ENCODE results near the gene FBLL1. TPM values are rescaled to one million over a fixed set of nuclear protein-coding genes. Genes with fewer than 3 reads are reported as not detected.

Gene FBLL1
- total and polyA plus RNA-seq, 2 of the 8 experiments (the other 6 are each of a cell fraction or from before 2014, with no cell fraction given): 8.3 to 30.9 TPM

GRCh38 chr5:168486136-168486879 lies 42.8 kb upstream of the FBLL1 start, which contains the start of gene RARS1:
Gene RARS1, plus strand, starts transcription at chr5:168486471. Its CDS starts 28 bp downstream, at chr5:168486499.
- Histone ChIP-seq H3K27ac (ENCODE audit: low read depth, low read length) (no peak within 1 kb of the TSS), H3K56ac (replicated peaks; ENCODE audit: insufficient read length, low read depth, low read length) (no peak within 1 kb of the TSS)
- WGBS, 2 experiments (ENCODE audit: extremely low coverage in 1 of 2, insufficient coverage in 1 of 2, insufficient read length in 1 of 2, insufficient replicate concordance in 2 of 2, low coverage in 1 of 2, low lambda C conversion rate in 2 of 2, missing lambda C conversion rate in 1 of 2): 4% methylated on average over 39 of the region's 40 CpGs; no CpG with 5 or more reads in 1 of the 2 experiments
- TF ChIP-seq CBX5 (IDR thresholded peaks at IDR 0.05; ENCODE audit: low read depth, low read length) (no peak), RXRA (IDR thresholded peaks at IDR 0.05; ENCODE audit: insufficient read depth, low read depth, low read length) (no peak), KDM5A (IDR thresholded peaks at IDR 0.05; ENCODE audit: low read length) (peak; percentile 82), EGR1 (IDR thresholded peaks at IDR 0.05; ENCODE audit: borderline replicate concordance, low read depth, low read length) (peak; percentile 79; the same call in 1 of the 2 replicates), POLR2A (IDR thresholded peaks at IDR 0.05; ENCODE audit: control extremely low read depth in 1 of 2, low read depth in 2 of 2, low read length in 2 of 2) (peak in 1 of 2 experiments; percentile 90; a peak in 2 of 3 replicates), CEBPB (IDR thresholded peaks at IDR 0.05; ENCODE audit: low read depth, low read length) (no peak), NANOG (IDR thresholded peaks at IDR 0.05; ENCODE audit: insufficient read depth, low read depth, low read length, poor library complexity, severe bottlenecking) (no peak), KDM1A (IDR thresholded peaks at IDR 0.05; ENCODE audit: borderline replicate concordance, low read length) (peak; percentile 83), SP2 (IDR thresholded peaks at IDR 0.05; ENCODE audit: low read length) (no peak), CREB1 (IDR thresholded peaks at IDR 0.05) (peak; percentile 78), MAX (IDR thresholded peaks at IDR 0.05) (peak; percentile 68; the same call in 1 of the 2 replicates), MAFK (IDR thresholded peaks at IDR 0.05; ENCODE audit: low read depth, low read length) (no peak)

More at GRCh38 chr5:168486136-168486879, 42.8 kb upstream of the FBLL1 start, which contains the start of gene RARS1:
- peak within 1 kb of the TSS; percentile 90 for H4K8ac ChIP-seq (ENCODE audit: extremely low read depth, insufficient read depth, low read length)
- no peak within 1 kb of the TSS for H2AK5ac ChIP-seq (ENCODE audit: low read depth, low read length)
- no peak within 1 kb of the TSS for H2BK12ac ChIP-seq (ENCODE audit: low read depth, low read length)
- H3K27me3 ChIP-seq (replicated peaks in 1 of 4; ENCODE audit: control insufficient read depth in 3 of 4, extremely low read depth in 1 of 4, insufficient read depth in 3 of 4, low read length in 3 of 4): no peaks in the 10 kb centered on the region
- H3K4me2 ChIP-seq (ENCODE audit: insufficient read depth in 1 of 2, low read depth in 2 of 2, low read length in 2 of 2): peak within 1 kb of the TSS; percentile 45 to 72
- peak; percentile 89 to 95 for DNase-seq (ENCODE audit: low read depth in 1 of 2, low spot score in 2 of 2)
- H3K79me1 ChIP-seq (ENCODE audit: low read depth, low read length): 0 out of 2 replicates have a peak, but pooled peaks cover 2% of the 10 kb centered on the region
- peaks cover 0 to 14% of the 10 kb centered on the region in 2 experiments; a peak in 2 of 4 replicates for H3K79me2 ChIP-seq (ENCODE audit: control insufficient read depth in 1 of 2, insufficient read depth in 2 of 2, low read length in 2 of 2)
- H3K9me3 ChIP-seq (ENCODE audit: insufficient read depth in 2 of 2, low read depth in 1 of 2, low read length in 1 of 2): no peaks in the 10 kb centered on the region
- H4K20me1 ChIP-seq (replicated peaks in 1 of 2; ENCODE audit: control insufficient read depth in 1 of 2, insufficient read depth in 2 of 2, low read length in 2 of 2): peaks cover 0 to 1% of the 10 kb centered on the region in 2 experiments
- no peak within 1 kb of the TSS for H4K91ac ChIP-seq (replicated peaks; ENCODE audit: insufficient read length, low read length)
- peaks cover 0 to 4% (median 2%) of the 10 kb centered on the region in 4 experiments; a peak in 3 of 7 replicates for H3K4me1 ChIP-seq (replicated peaks in 1 of 4; ENCODE audit: control insufficient read depth in 3 of 4, insufficient read depth in 4 of 4, low read length in 3 of 4)
- no peak within 1 kb of the TSS for H2BK15ac ChIP-seq (ENCODE audit: low read length)
- H3K18ac ChIP-seq (ENCODE audit: extremely low read depth, low read length): no peak within 1 kb of the TSS
- H3K23ac ChIP-seq (ENCODE audit: insufficient read length): no peak within 1 kb of the TSS
- H3K4ac ChIP-seq (replicated peaks; ENCODE audit: insufficient read length, low read depth, low read length): no peak within 1 kb of the TSS
- no peak within 1 kb of the TSS for H2BK20ac ChIP-seq (ENCODE audit: low read length)
- H2BK120ac ChIP-seq (replicated peaks; ENCODE audit: low read depth, low read length): no peak within 1 kb of the TSS
- peak within 1 kb of the TSS; percentile 73 for H3K9ac ChIP-seq (replicated peaks in 1 of 4; ENCODE audit: extremely low read depth in 1 of 4, low read depth in 3 of 4, low read length in 3 of 4)
- peaks cover 7 to 30% (median 22%) of the 10 kb centered on the region in 4 experiments; a peak in 7 of 8 replicates for H3K36me3 ChIP-seq (ENCODE audit: control insufficient read depth in 2 of 4, insufficient read depth in 4 of 4, low read length in 3 of 4)
- peak within 1 kb of the TSS; percentile 61 for H2AFZ ChIP-seq (ENCODE audit: low read length)
- ChIA-PET CTCF (ENCODE audit: partially characterized antibody) (interaction anchor here (0.6 to 2.4 kb wide), 20 partner anchors 21 to 358 kb away, joined by 3 to 14 read pairs (median 3); no protein-coding TSS in a partner anchor), POLR2A (ENCODE audit: partially characterized antibody) (interaction anchor here (1.0 to 2.5 kb wide), 6 partner anchors 8 to 217 kb away, joined by 3 to 11 read pairs (median 4); no protein-coding TSS in a partner anchor)
- H3K23me2 ChIP-seq (ENCODE audit: low read depth, low read length): no peaks in the 10 kb centered on the region; the same call in 1 of the 2 replicates
- H2BK5ac ChIP-seq (ENCODE audit: low read depth, low read length): no peak within 1 kb of the TSS
- peak; percentile 71 for FAIRE-seq
- no peak within 1 kb of the TSS for H3K14ac ChIP-seq (ENCODE audit: insufficient read length)
- peak within 1 kb of the TSS; percentile 81 to 100 (median 95) for H3K4me3 ChIP-seq (ENCODE audit: extremely low read depth in 1 of 4, insufficient read depth in 2 of 4, low read depth in 3 of 4, low read length in 4 of 4)
- H4K5ac ChIP-seq (ENCODE audit: insufficient read length, low read depth, low read length): no peak within 1 kb of the TSS
